GM13976 (cell line): ENCODE data around the gene ITGA11.
A peak's percentile ranks its signal among the peaks of the same experiment; 100 is the strongest.

Experiments
- DNase-seq: peaks from one replicate; pipeline ENCODE4 v3.0.0; 2012; ENCODE audit warnings: low spot score
- CTCF ChIP-seq: IDR thresholded peaks from 2 replicates; pipeline ENCODE4 v1.5.1; 2012; ENCODE audit warnings: borderline replicate concordance, mild to moderate bottlenecking; ENCODE audit not compliant: insufficient read depth; ENCODE audit errors: extremely low read depth, missing control alignments, control extremely low read depth
- in situ Hi-C: fragments of 300-500 bp; cut with MboI; formaldehyde crosslinking; loops from one replicate; pipeline ENCODE4 v1.12.0; 2022; ENCODE audit warnings: low sequenced_read_pairs, mixed read lengths, inconsistent platforms; ENCODE audit not compliant: unreplicated experiment

ITGA11 gene

GRCh38 chr15:68284616-68285258, 147.2 kb downstream of the ITGA11 start:
- DNase-seq = no peak
- no peak for TF ChIP-seq CTCF
- in situ Hi-C loops = no loop called here

DNA sequence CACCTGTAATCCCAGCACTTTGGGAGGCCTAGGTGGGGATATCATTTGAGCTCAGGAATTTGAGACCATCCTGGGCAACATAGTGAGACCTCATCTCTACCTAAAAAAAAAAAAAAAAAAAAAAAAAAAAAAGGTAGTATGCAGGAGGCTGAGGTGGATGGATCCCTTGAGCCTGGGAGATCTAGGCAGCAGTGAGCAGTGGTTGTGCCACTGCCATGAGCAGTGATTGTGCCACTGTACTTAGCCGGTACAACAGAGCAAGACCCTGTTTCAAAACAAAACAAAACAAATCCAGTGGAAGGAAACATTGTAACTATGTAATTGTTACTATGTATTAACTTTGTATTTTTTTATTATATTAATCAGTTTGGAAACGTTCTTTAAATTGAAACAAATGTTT, 148.6 kb downstream of the ITGA11 start:
- no peak for TF ChIP-seq CTCF
- in situ Hi-C loops = no loop called here
- DNase-seq = no peak

DNA sequence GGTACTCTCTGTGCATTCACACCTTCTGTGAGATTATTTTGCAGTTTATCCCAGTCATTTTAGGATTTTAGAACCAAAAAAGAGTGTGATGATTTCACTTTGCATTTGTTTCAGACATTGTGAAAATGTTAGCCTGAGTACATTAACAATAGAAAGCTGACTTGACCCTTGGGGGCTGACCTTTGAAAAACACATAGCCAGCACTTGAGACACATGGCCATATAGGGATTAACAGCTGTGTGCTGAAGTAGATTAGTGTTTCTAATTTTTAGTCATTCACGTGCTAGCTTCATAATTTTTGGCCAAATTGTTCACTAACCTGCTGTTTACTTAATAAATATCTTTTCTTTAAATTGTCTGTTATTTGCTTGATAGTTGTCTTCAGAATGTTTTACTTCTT, 151.0 kb downstream of the ITGA11 start:
- no peak for DNase-seq
- no peak for TF ChIP-seq CTCF
- in situ Hi-C loops = no loop called here

- no peak for DNase-seq
- no peak for TF ChIP-seq CTCF
- in situ Hi-C loops = no loop called here
Measured at GRCh38 chr15:68279779-68280753, 151.9 kb downstream of the ITGA11 start.

GRCh38 chr15:68278595-68279405, 153.2 kb downstream of the ITGA11 start:
- in situ Hi-C loops = no loop called here
- TF ChIP-seq CTCF = no peak
- no peak for DNase-seq

DNA sequence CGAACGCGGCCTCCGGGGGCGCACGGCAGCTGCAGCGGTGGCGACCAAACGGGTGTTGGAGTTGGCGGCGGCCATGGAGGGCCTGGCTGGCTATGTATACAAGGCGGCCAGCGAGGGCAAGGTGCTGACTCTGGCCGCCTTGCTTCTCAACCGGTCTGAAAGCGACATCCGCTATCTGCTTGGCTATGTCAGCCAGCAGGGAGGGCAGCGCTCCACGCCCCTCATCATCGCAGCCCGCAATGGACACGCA, 153.7 kb downstream of the ITGA11 start:
- TF ChIP-seq CTCF = peak; percentile 55
- in situ Hi-C loops = no loop called here
- no peak for DNase-seq
